IMR-90 (cell line): ENCODE results near the gene TMEM54. TPM values are rescaled to one million over a fixed set of nuclear protein-coding genes. Genes with fewer than 3 reads are reported as not detected.
A peak's percentile ranks its signal among the peaks of the same experiment; 100 is the strongest.

Experiments
- ATAC-seq: fragments of 200-7000 bp; cut with Tn5 transposase; 2 replicates; pipeline ENCODE4 v1.9.1; 2020; ENCODE audit warnings: low read depth, mild to moderate bottlenecking, moderate library complexity
- BruUV-seq: library from RNA; stranded (reverse); fragments of 400-500 nt; replicated peaks from 2 replicates; lab custom pipeline; 2021; lab: Mats Ljungman, UMichigan
- CTCF ChIA-PET: fragments of 300-600 bp; formaldehyde crosslinking; extraction: SDS; loops from one replicate; lab custom pipeline; 2021; ENCODE audit warnings: antibody characterized with exemption; lab: Yijun Ruan, JAX
- POLR2A ChIA-PET: fragments of 300-600 bp; sonication (Branson Sonifier 250); formaldehyde crosslinking; loops from one replicate; lab custom pipeline; 2022; ENCODE audit warnings: antibody characterized with exemption; ENCODE audit not compliant: unreplicated experiment; lab: Charles Lee
- DNase-seq: peaks from one replicate; pipeline ENCODE4 v3.0.0; 2013
- H2AFZ ChIP-seq: replicated peaks from 2 replicates; pipeline ENCODE3; 2013; ENCODE audit warnings: low read length, mild to moderate bottlenecking; ENCODE audit not compliant: poor library complexity
- H2AK5ac ChIP-seq: 2 replicates; pipeline ENCODE4 v1.6.1; 2013; ENCODE audit warnings: low read depth, low read length, inconsistent platforms
- H2AK9ac ChIP-seq: replicated peaks from 2 replicates; pipeline ENCODE3; 2013; ENCODE audit warnings: mild to moderate bottlenecking, low read depth, low read length, moderate library complexity; ENCODE audit not compliant: poor library complexity
- H2BK120ac ChIP-seq: 2 replicates; pipeline ENCODE4 v1.6.1; 2013; ENCODE audit warnings: low read depth, low read length, inconsistent platforms
- H2BK15ac ChIP-seq: 3 replicates; pipeline ENCODE4 v1.6.1; 2013; ENCODE audit warnings: low read depth, low read length, inconsistent platforms
- H2BK20ac ChIP-seq: 2 replicates; pipeline ENCODE4 v1.6.1; 2013; ENCODE audit warnings: low read depth, mild to moderate bottlenecking, inconsistent platforms, low read length, moderate library complexity
- H2BK5ac ChIP-seq: 2 replicates; pipeline ENCODE4 v1.6.1; 2013; ENCODE audit warnings: mild to moderate bottlenecking, low read depth, low read length, inconsistent platforms; ENCODE audit not compliant: poor library complexity, severe bottlenecking
- H3K14ac ChIP-seq: replicated peaks from 2 replicates; pipeline ENCODE4 v1.6.1; 2013; ENCODE audit warnings: low read depth, low read length, inconsistent platforms
- H3K18ac ChIP-seq: 2 replicates; pipeline ENCODE4 v1.6.1; 2013; ENCODE audit warnings: low read depth, low read length, control low read depth
- H3K23ac ChIP-seq: 2 replicates; pipeline ENCODE4 v1.6.1; 2013; ENCODE audit warnings: low read depth, low read length, inconsistent platforms
- H3K27ac ChIP-seq: 2 replicates; pipeline ENCODE4 v1.5.1; 2013; ENCODE audit warnings: mild to moderate bottlenecking, control low read depth, low read length; ENCODE audit not compliant: insufficient read depth
- H3K27me3 ChIP-seq: 2 replicates; pipeline ENCODE4 v1.6.1; 2013; ENCODE audit warnings: low read length; ENCODE audit not compliant: control insufficient read depth, insufficient read depth
- H3K36me3 ChIP-seq: 2 replicates; pipeline ENCODE4 v1.6.1; 2013; ENCODE audit warnings: low read length, mixed read lengths; ENCODE audit not compliant: control insufficient read depth, insufficient read depth
- H3K4ac ChIP-seq: 2 replicates; pipeline ENCODE4 v1.6.1; 2013; ENCODE audit warnings: low read depth, low read length, inconsistent platforms
- H3K4me1 ChIP-seq: 2 replicates; pipeline ENCODE4 v1.6.1; 2013; ENCODE audit warnings: low read length, mixed read lengths; ENCODE audit not compliant: control insufficient read depth, insufficient read depth
- H3K4me2 ChIP-seq: 2 replicates; pipeline ENCODE4 v1.6.1; 2013; ENCODE audit warnings: low read depth, mild to moderate bottlenecking, control low read depth, low read length, moderate library complexity
- H3K4me3 ChIP-seq: 2 replicates; pipeline ENCODE4 v1.5.1; 2013; ENCODE audit warnings: low read depth, mild to moderate bottlenecking, control low read depth, low read length, moderate library complexity; ENCODE audit not compliant: insufficient read depth
- H3K56ac ChIP-seq: 2 replicates; pipeline ENCODE4 v1.6.1; 2013; ENCODE audit warnings: low read length, inconsistent platforms; ENCODE audit not compliant: insufficient read depth; ENCODE audit errors: extremely low read depth
- H3K79me1 ChIP-seq, 2 experiments: 2 replicates each; pipeline ENCODE4 v1.6.1; 2013; ENCODE audit warnings: low read length in 2 of 2, inconsistent platforms in 1 of 2, low read depth in 1 of 2
- H3K9ac ChIP-seq: 2 replicates; pipeline ENCODE4 v1.6.1; 2013; ENCODE audit warnings: low read depth, low read length, control low read depth
- H3K9me1 ChIP-seq: 2 replicates; pipeline ENCODE4 v1.6.1; 2013; ENCODE audit warnings: low read length, inconsistent platforms; ENCODE audit not compliant: insufficient read depth
- H3K9me3 ChIP-seq: 2 replicates; pipeline ENCODE4 v1.6.1; 2013; ENCODE audit warnings: low read length; ENCODE audit not compliant: control insufficient read depth, insufficient read depth
- H4K20me1 ChIP-seq: 2 replicates; pipeline ENCODE4 v1.6.1; 2013; ENCODE audit warnings: low read length, inconsistent platforms; ENCODE audit not compliant: insufficient read depth
- H4K5ac ChIP-seq: 2 replicates; pipeline ENCODE4 v1.6.1; 2013; ENCODE audit warnings: mild to moderate bottlenecking, low read depth, low read length, control low read depth
- H4K8ac ChIP-seq, 2 experiments: 2 replicates each; pipeline ENCODE4 v1.6.1; 2013; ENCODE audit warnings: low read depth in 2 of 2, low read length in 2 of 2, control low read depth in 1 of 2, inconsistent platforms in 1 of 2
- H4K91ac ChIP-seq: 2 replicates; pipeline ENCODE4 v1.6.1; 2013; ENCODE audit warnings: low read depth, low read length, inconsistent platforms; ENCODE audit not compliant: insufficient read depth
- BHLHE40 ChIP-seq: fragments of 150-350 bp; IDR thresholded peaks from 2 replicates; pipeline ENCODE4 v1.6.1; 2016; ENCODE audit warnings: mild to moderate bottlenecking, low read depth, low read length
- CEBPB ChIP-seq: IDR thresholded peaks from 2 replicates; pipeline ENCODE4 v1.6.1; 2012; ENCODE audit warnings: low read depth, low read length, improper control_type of control experiment
- CHD1 ChIP-seq: IDR thresholded peaks from 2 replicates; pipeline ENCODE4 v1.6.1; 2012; ENCODE audit warnings: low read depth, low read length, improper control_type of control experiment
- ELK1 ChIP-seq: fragments of 150-350 bp; IDR thresholded peaks from 2 replicates; pipeline ENCODE4 v1.6.1; 2016; ENCODE audit warnings: low read depth, mild to moderate bottlenecking, low read length, moderate library complexity, borderline replicate concordance
- MXI1 ChIP-seq: IDR thresholded peaks from 2 replicates; pipeline ENCODE4 v1.6.1; 2012; ENCODE audit warnings: low read depth, mild to moderate bottlenecking, low read length, moderate library complexity, borderline replicate concordance
- NFE2L2 ChIP-seq: fragments of 150-350 bp; IDR thresholded peaks from 2 replicates; pipeline ENCODE4 v1.6.1; 2016; ENCODE audit warnings: low read depth, mild to moderate bottlenecking, low read length
- RAD21 ChIP-seq: IDR thresholded peaks from 2 replicates; pipeline ENCODE4 v1.6.1; 2012; ENCODE audit warnings: low read length, improper control_type of control experiment
- RCOR1 ChIP-seq: IDR thresholded peaks from 2 replicates; pipeline ENCODE4 v1.6.1; 2012; ENCODE audit warnings: mild to moderate bottlenecking, low read length, improper control_type of control experiment; ENCODE audit not compliant: insufficient replicate concordance
- SMC3 ChIP-seq: fragments of 150-350 bp; IDR thresholded peaks from 2 replicates; pipeline ENCODE4 v1.6.1; 2016; ENCODE audit warnings: low read depth, mild to moderate bottlenecking, antibody characterized with exemption, low read length, moderate library complexity
- WGBS, 2 experiments: methylation state at CpG; one replicate each; pipeline versions ENCODE4 v1.1.5 to v1.1.7; 2013; ENCODE audit warnings: missing lambda C conversion rate in 2 of 2; ENCODE audit not compliant: insufficient read length in 1 of 2; ENCODE audit errors: extremely low coverage in 2 of 2; 5-methylcytosine and 5-hydroxymethylcytosine counted together
- dilution Hi-C: fragments of 300-500 bp; cut with HindIII; formaldehyde crosslinking; loops from one replicate; pipeline ENCODE4 v1.14.3; 2018; ENCODE audit warnings: low sequenced_read_pairs; ENCODE audit not compliant: unreplicated experiment
- in situ Hi-C: fragments of 300-500 bp; cut with MboI; formaldehyde crosslinking; loops from 3 replicates; pipeline ENCODE4 v1.14.3; 2019; ENCODE audit warnings: low sequenced_read_pairs, inconsistent platforms, mixed read lengths
- intact Hi-C: fragments of 100-400 bp; cut with micrococcal nuclease; formaldehyde crosslinking; loops from 2 replicates; pipeline ENCODE4 v1.10.0; 2022
- polyA plus RNA-seq, 3 experiments: library from polyadenylated mRNA; depleted of rRNA; stranded (reverse); fragments of >200 nt; gene quantifications; 2 replicates each; pipeline ENCODE4 v1.2.3, GENCODE V29; 2012; ENCODE audit warnings: low replicate concordance in 1 of 3
- total RNA-seq: library from RNA; depleted of rRNA; stranded (reverse); fragments of >200 nt; gene quantifications from 2 replicates; pipeline ENCODE4 v1.2.3, GENCODE V29; 2012

The TMEM54 gene
- total and polyA plus RNA-seq, 2 of the 4 experiments (the other 2 are of a cell fraction), result 25.5 to 75.2 TPM

GRCh38 chr1:32920833-32921232 lies 19.6 kb upstream of the TMEM54 start:
- Histone ChIP-seq H3K27ac (no peak overlapping the region), H3K79me1 (no peaks in the 10 kb centered on the region), H3K27me3 (peaks cover 2% of the 10 kb centered on the region; the same call in 1 of the 2 replicates), H3K9me1 (peaks cover 4% of the 10 kb centered on the region), H2BK15ac (peak overlapping the region; percentile 40; the same call in 2 of the 3 replicates), H3K9me3 (no peaks in the 10 kb centered on the region), H3K4me2 (no peak overlapping the region), H4K20me1 (no peaks in the 10 kb centered on the region), H2BK120ac (no peak overlapping the region), H3K9ac (no peak overlapping the region), H2AFZ (peak overlapping the region; percentile 41), H2AK5ac (peak overlapping the region; percentile 24), H3K56ac (no peak overlapping the region), H3K36me3 (no peaks in the 10 kb centered on the region), H3K4me1 (0 out of 2 replicates have a peak, but pooled peaks cover 1% of the 10 kb centered on the region), H3K23ac (no peak overlapping the region), H3K4me3 (no peak overlapping the region), H2BK20ac (no peak overlapping the region), H2AK9ac (no peak overlapping the region), H4K91ac (no peak overlapping the region), H3K14ac (no peak overlapping the region), H4K5ac (no peak overlapping the region), H3K18ac (no peak overlapping the region), H4K8ac (no peak overlapping the region), H2BK5ac (no peak overlapping the region), H3K4ac (peak overlapping the region; percentile 10; the same call in 1 of the 2 replicates)
- ATAC-seq, result no peak
- 76% methylated on average over 5 of the region's 7 CpGs; no CpG with 5 or more reads in 1 of the 2 experiments for WGBS, 2 experiments
- dilution Hi-C loops (no loop called here), intact Hi-C loops (no loop called here), in situ Hi-C loops (no loop called here)
- CTCF ChIA-PET, result no interaction called here
- POLR2A ChIA-PET, result no interaction called here
- no TSS peak for BruUV-seq
- no peak for TF ChIP-seq CEBPB
- no peak for TF ChIP-seq RAD21
- no peak for TF ChIP-seq CHD1
- no peak for TF ChIP-seq ELK1
- TF ChIP-seq RCOR1, result no peak
- TF ChIP-seq NFE2L2, result no peak
- TF ChIP-seq MXI1, result no peak
- no peak for TF ChIP-seq BHLHE40
- TF ChIP-seq SMC3, result no peak
- DNase-seq, result no peak
